SJSA1 (cell line): ENCODE measurements around the gene SOX18. TPM values are rescaled to one million over a fixed set of nuclear protein-coding genes. Genes with fewer than 3 reads are reported as not detected.
"Not testable (repeated sequence)": the region's sequence is repeated elsewhere in the genome, so short reads cannot be mapped to it uniquely, and the experiment has no call there.

Experiments
- DNase-seq, 2 experiments: peaks; one replicate each; pipeline ENCODE4 v3.0.0-alpha.2; 2015 to 2020; ENCODE audit warnings: low spot score in 2 of 2, low read depth in 1 of 2
- H3K27ac ChIP-seq: fragments of 250-450 bp; sonication (Bioruptor Pico); 2 replicates; pipeline ENCODE4 v1.5.1; 2020; ENCODE audit warnings: mild to moderate bottlenecking, moderate library complexity
- H3K27me3 ChIP-seq: fragments of 250-450 bp; sonication (Bioruptor Pico); replicated peaks from 2 replicates; pipeline ENCODE4 v1.5.1; 2020; ENCODE audit warnings: mild to moderate bottlenecking, moderate library complexity
- H3K36me3 ChIP-seq: fragments of 250-450 bp; sonication (Bioruptor Pico); 2 replicates; pipeline ENCODE4 v1.5.1; 2020; ENCODE audit warnings: mild to moderate bottlenecking
- H3K4me1 ChIP-seq: fragments of 250-450 bp; sonication (Bioruptor Pico); replicated peaks from 2 replicates; pipeline ENCODE4 v1.6.1; 2021; ENCODE audit warnings: mild to moderate bottlenecking
- H3K4me3 ChIP-seq: fragments of 250-450 bp; sonication (Bioruptor Pico); 2 replicates; pipeline ENCODE4 v1.5.1; 2020; ENCODE audit warnings: mild to moderate bottlenecking
- H3K9me3 ChIP-seq: fragments of 250-450 bp; sonication (Bioruptor Pico); replicated peaks from 2 replicates; pipeline ENCODE4 v1.5.1; 2020; ENCODE audit warnings: mild to moderate bottlenecking
- total RNA-seq: library from RNA; depleted of rRNA; stranded (reverse); fragments of >200 nt; shearing (Covaris generic); gene quantifications from 2 replicates; pipeline ENCODE4 v1.2.3, GENCODE V29; 2014; rRNA removed

Gene SOX18
- total RNA-seq, result 61.7 and 70.0 TPM in 2 replicates

GRCh38 chr20:64049060-64049877 is at the start of gene SOX18:
Gene SOX18 (minus strand): TSS chr20:64049639. CDS start chr20:64049516, 123 bp downstream.
- DNase-seq, result peak; percentile 48 to 84
- H3K4me1 ChIP-seq, result peaks cover 74% of the 10 kb centered on the region
- no peaks in the 10 kb centered on the region for H3K9me3 ChIP-seq
- H3K4me3 ChIP-seq, result peak within 1 kb of the TSS; percentile 61
- H3K27me3 ChIP-seq, result no peaks in the 10 kb centered on the region; the same call in 1 of the 2 replicates
- peaks cover 44% of the 10 kb centered on the region for H3K36me3 ChIP-seq
- H3K27ac ChIP-seq, result peak within 1 kb of the TSS; percentile 96

GRCh38 chr20:64098471-64099013 is 49.1 kb upstream of the SOX18 start:
- Histone ChIP-seq H3K27me3 (peaks cover 34% of the 10 kb centered on the region), H3K4me3 (no peak overlapping the region), H3K9me3 (no peaks in the 10 kb centered on the region; the same call in 1 of the 2 replicates), H3K4me1 (peaks cover 4% of the 10 kb centered on the region), H3K27ac (no peak overlapping the region), H3K36me3 (no peaks in the 10 kb centered on the region)
- DNase-seq, result no peak

- peaks cover 16% of the 10 kb centered on the region for H3K27me3 ChIP-seq
- H3K4me3 ChIP-seq, result no peak overlapping the region
- H3K9me3 ChIP-seq, result no peaks in the 10 kb centered on the region; the same call in 1 of the 2 replicates
- DNase-seq, result no peak
- H3K4me1 ChIP-seq, result no peaks in the 10 kb centered on the region
- no peak overlapping the region for H3K27ac ChIP-seq
- no peaks in the 10 kb centered on the region for H3K36me3 ChIP-seq
These were observed 47.1 kb upstream of the SOX18 start for GRCh38 chr20:64096535-64096934.

GRCh38 chr20:64095927-64096326 is 46.5 kb upstream of the SOX18 start:
- H3K9me3 ChIP-seq, result no peaks in the 10 kb centered on the region; the same call in 1 of the 2 replicates
- no peaks in the 10 kb centered on the region for H3K36me3 ChIP-seq
- no peak overlapping the region for H3K27ac ChIP-seq
- H3K27me3 ChIP-seq, result peaks cover 10% of the 10 kb centered on the region
- DNase-seq, result no peak
- no peaks in the 10 kb centered on the region for H3K4me1 ChIP-seq
- no peak overlapping the region for H3K4me3 ChIP-seq

- peaks cover 5% of the 10 kb centered on the region for H3K27me3 ChIP-seq
- no peaks in the 10 kb centered on the region for H3K36me3 ChIP-seq
- no peak overlapping the region for H3K27ac ChIP-seq
- H3K9me3 ChIP-seq, result no peaks in the 10 kb centered on the region; the same call in 1 of the 2 replicates
- no peaks in the 10 kb centered on the region for H3K4me1 ChIP-seq
- H3K4me3 ChIP-seq, result no peak overlapping the region
- DNase-seq, result no peak
These were observed 46.0 kb upstream of the SOX18 start for GRCh38 chr20:64095455-64095854.

GRCh38 chr20:64093013-64093503 is 43.6 kb upstream of the SOX18 start:
- Histone ChIP-seq H3K27ac (no peak overlapping the region), H3K36me3 (no peaks in the 10 kb centered on the region), H3K9me3 (peaks cover under 1% of the 10 kb centered on the region; the same call in 1 of the 2 replicates), H3K27me3 (peaks cover 8% of the 10 kb centered on the region), H3K4me1 (no peaks in the 10 kb centered on the region), H3K4me3 (no peak overlapping the region)
- DNase-seq, result no peak

GRCh38 chr20:64092258-64093012 is 43.0 kb upstream of the SOX18 start:
- H3K4me1 ChIP-seq, result no peaks in the 10 kb centered on the region
- no peak overlapping the region for H3K4me3 ChIP-seq
- no peak overlapping the region for H3K27ac ChIP-seq
- H3K9me3 ChIP-seq, result peaks cover 6% of the 10 kb centered on the region
- peaks cover 8% of the 10 kb centered on the region for H3K27me3 ChIP-seq
- H3K36me3 ChIP-seq, result no peaks in the 10 kb centered on the region
- DNase-seq, result no peak

- DNase-seq, result no peak
- Histone ChIP-seq H3K36me3 (no peaks in the 10 kb centered on the region), H3K27ac (no peak overlapping the region), H3K9me3 (peaks cover 6% of the 10 kb centered on the region), H3K4me1 (no peaks in the 10 kb centered on the region), H3K27me3 (peaks cover 8% of the 10 kb centered on the region), H3K4me3 (no peak overlapping the region)
These were observed 42.3 kb upstream of the SOX18 start for GRCh38 chr20:64091770-64092169.

GRCh38 chr20:64091340-64091739 is 41.9 kb upstream of the SOX18 start:
- no peak for DNase-seq
- H3K27me3 ChIP-seq, result peaks cover 10% of the 10 kb centered on the region
- no peaks in the 10 kb centered on the region for H3K36me3 ChIP-seq
- H3K4me3 ChIP-seq, result no peak overlapping the region
- no peak overlapping the region for H3K27ac ChIP-seq
- peaks cover 6% of the 10 kb centered on the region for H3K9me3 ChIP-seq
- H3K4me1 ChIP-seq, result no peaks in the 10 kb centered on the region

GRCh38 chr20:64090165-64090564 is 40.7 kb upstream of the SOX18 start:
- Histone ChIP-seq H3K27me3 (peaks cover 20% of the 10 kb centered on the region), H3K36me3 (no peaks in the 10 kb centered on the region), H3K9me3 (peaks cover 6% of the 10 kb centered on the region), H3K27ac (no peak overlapping the region), H3K4me1 (no peaks in the 10 kb centered on the region), H3K4me3 (no peak overlapping the region)
- no peak for DNase-seq

GRCh38 chr20:64088586-64088985 is 39.1 kb upstream of the SOX18 start:
- not testable (repeated sequence) for H3K36me3 ChIP-seq, H3K27ac ChIP-seq, H3K4me1 ChIP-seq, H3K9me3 ChIP-seq, DNase-seq, H3K4me3 ChIP-seq
- peaks cover 36% of the 10 kb centered on the region for H3K27me3 ChIP-seq

GRCh38 chr20:64087226-64087825 is 37.9 kb upstream of the SOX18 start:
- Histone ChIP-seq H3K27me3 (peaks cover 44% of the 10 kb centered on the region), H3K4me1 (peaks cover 15% of the 10 kb centered on the region)
- H3K9me3 ChIP-seq, H3K4me3 ChIP-seq, DNase-seq, H3K27ac ChIP-seq, H3K36me3 ChIP-seq: not testable (repeated sequence)

- no peak for DNase-seq
- Histone ChIP-seq H3K36me3 (no peaks in the 10 kb centered on the region; the same call in 1 of the 2 replicates), H3K4me3 (no peak overlapping the region), H3K27ac (no peak overlapping the region), H3K27me3 (peaks cover 44% of the 10 kb centered on the region), H3K4me1 (peaks cover 15% of the 10 kb centered on the region), H3K9me3 (peaks cover 6% of the 10 kb centered on the region)
These were observed 37.4 kb upstream of the SOX18 start for GRCh38 chr20:64086801-64087200.
